Activated CD4-positive, alpha-beta T cell treated with anti-CD3 and anti-CD28 coated beads, Interleukin-2, amount 50 U/mL, for 16 hours (primary cell): ENCODE measurements around the gene POLR2J3.
"Not testable (repeated sequence)": the region's sequence is repeated elsewhere in the genome, so short reads cannot be mapped to it uniquely, and the experiment has no call there.

ENCODE experiments used
- DNase-seq: peaks from one replicate; pipeline ENCODE4 v3.0.0-alpha.2; 2020

POLR2J3 gene

DNA sequence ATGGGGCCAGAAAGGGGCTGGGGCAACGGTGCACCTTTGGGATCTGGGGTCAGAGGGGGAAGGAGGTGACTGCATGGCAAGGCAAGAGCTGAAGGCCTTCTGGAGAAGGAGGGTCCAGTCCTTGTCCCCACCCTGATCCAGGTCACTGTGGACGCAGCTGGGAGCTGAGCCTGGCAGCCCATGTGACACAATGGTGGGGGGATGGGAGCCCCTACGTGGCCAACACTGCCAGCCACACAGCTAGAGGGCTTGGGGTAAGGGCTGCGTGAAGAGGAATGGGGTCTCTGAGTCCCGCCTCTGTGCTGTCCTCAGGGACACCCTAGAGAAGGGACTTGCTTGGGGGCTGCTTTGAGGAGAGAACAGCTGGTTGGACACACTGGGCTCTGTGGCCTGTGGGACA lies 9.3 kb upstream of the POLR2J3 start:
- not testable (repeated sequence) for DNase-seq

DNA sequence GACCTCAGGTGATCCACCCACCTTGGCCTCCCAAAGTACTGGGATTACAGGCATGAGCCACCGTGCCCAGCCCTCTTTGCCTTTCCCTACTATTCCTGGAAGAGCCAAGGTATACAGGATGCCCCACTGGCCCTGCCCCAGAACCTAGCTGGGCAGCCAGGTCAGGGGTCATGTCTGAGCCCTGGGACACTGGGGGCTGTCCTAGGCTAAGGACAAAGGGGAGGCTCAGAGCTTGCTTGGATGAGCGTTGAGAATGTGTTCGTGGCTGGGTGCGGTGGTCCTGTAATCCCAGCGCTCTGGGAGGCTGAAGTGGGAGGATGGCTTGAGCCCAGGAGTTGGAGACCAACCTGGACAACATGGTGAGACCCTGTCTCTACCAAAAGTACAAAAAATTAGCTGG lies 6.1 kb upstream of the POLR2J3 start:
- not testable (repeated sequence) for DNase-seq

DNA sequence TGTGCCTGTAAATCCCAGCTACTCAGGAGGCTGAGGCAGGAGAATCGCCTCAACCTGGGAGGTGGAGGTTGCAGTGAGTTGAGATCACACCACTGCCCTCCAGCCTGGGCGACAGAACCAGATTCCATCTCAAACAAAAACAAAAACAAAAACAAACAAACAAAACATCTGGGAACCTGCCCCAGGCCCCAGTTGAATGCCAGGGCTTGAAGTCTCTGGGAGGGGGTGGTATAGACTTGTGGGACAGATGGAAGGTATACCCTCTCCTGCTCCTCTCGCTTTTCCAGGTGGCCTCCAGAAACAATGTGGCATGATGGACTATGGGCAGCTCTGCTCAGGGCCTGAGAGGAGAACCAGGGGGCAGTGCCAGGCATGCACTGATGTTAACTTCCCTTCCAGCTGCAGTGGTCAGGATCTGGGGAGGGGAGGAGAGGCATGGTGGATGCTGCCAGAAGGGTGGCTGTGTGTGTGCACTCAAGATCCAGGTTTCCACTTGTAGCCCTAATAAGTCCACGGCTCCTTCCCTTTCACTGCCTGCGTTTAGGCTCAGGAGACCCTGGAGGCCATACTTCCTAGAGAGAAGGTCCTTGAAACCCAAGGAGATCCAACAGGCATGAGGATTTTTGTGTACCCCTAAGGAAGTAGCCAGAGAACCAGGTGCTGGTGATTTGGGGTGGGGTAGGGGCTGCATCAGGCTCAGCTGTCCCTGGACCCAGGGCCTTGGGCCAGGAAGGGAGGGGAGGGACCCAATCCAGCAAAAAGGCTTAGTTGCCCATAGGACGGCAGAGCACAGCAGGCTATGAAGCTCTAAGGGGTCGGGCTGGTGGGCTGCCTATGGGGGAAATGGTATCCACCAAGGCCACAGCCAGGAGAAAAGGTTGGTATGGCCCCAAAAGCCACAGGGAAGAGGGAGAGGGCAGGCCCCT lies 5.2 kb upstream of the POLR2J3 start:
- not testable (repeated sequence) for DNase-seq

DNA sequence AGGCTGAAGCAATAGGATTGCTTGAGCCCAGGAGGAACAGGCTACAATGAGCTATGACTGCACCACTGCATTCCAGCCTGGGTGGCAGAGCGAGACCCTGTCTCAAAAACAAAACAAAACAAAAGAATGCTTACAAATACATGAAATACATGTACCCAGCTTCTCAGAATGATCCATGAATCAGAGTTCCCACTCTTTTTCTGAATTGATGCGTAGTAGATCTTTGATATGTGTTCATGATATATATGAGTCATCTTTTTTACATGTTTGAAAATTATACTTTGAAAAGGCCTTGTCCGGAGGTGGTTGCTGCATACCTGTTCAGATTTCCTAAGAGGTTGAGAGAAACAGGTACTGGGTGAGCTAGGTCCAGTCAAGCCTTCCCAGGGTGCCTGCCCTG lies 4.0 kb upstream of the POLR2J3 start:
- DNase-seq: not testable (repeated sequence)

DNA sequence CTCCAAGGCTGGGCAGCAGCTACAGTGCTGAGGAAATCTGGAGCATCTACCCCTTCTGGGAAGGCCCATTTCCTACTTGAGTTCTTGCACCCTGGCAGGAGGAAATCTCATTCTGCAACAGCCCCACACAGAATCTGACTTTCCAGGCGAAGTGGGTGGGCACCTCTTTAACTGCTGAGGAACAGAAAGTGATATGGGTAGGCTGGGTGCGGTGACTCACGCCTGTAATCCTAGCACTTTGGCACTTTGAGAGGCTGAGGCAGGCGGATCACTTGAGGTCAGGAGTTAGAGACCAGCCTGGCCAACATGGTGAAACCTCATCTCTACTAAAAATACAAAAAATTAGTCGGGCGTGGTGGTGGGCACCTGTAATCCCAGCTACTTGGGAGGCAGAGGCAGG lies 2.2 kb upstream of the POLR2J3 start:
- not testable (repeated sequence) for DNase-seq

DNA sequence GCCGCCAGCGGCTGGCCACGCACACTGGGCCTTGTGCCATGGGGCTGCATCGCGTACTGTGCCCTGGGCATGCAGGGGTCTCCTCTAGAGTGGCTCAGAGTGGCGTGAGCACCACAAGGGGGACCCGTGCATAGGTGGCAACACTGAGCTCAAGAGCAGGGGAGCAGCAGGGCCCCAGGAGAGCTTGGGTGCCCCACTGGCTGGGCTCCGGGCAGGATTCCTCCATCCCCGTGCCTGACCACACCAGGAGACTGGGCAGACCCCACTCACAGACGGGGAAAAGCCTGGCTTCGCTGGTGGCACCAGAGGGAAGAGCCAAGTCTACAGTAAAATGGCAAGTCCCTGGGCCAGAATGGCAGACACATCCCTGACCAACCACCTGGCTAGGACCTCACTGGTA lies 3.8 kb downstream of the POLR2J3 start:
- DNase-seq: not testable (repeated sequence)

DNA sequence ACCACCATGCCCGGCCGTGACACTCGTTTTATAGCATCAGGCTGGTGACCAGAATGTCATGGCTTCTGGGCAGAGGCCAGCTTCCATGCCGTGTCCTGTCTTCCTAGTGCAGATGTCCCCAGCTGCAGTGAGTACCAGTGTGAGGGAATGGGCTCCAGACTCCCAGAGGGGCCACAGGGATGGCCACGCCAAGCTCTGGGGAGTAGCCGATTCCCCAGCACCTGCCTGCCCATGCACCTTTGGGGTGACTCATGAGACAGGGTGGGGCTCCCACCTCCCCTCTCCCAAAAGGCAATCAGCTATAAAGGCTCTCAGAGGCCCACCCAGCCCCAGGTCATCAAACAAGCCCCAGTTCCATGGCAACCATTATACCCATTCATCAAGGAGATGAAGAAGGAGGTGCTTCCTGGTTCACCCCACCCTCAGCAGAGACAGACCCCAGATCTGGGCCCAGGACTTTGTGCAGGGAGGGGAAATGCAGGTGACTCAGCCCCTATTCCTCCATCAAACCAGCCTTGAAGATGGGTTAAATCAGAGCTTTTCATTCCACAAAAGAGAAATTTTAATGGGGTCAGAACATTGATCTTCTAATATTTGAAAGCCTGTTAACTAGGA lies 21.5 kb downstream of the POLR2J3 start, which contains the start of gene SPDYE2:
Gene SPDYE2, plus strand, starts transcription at position 419 of the 615 bp plus-strand sequence. CDS start 2,030 bp downstream, outside the sequence.
- not testable (repeated sequence) for DNase-seq

DNA sequence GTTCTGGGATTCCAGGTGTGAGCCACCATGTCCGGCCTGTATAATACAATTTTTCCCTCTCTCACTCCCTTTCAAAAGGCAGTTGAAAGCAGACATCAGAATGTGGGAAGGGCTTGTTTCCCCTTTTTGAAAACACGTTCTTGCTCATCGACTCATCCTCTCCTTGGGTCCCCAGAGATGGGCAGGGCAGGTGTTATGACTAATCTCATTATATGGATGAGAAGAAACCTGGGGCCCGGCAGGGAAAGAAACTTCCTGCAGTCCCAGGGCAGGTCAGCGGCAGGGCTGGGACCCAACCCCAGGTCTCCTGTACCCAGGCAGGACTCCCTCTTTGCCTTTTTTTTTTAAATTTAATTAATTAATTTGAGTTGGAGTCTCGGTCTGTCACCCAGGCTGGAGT lies 26.0 kb downstream of the POLR2J3 start:
- DNase-seq: not testable (repeated sequence)

DNA sequence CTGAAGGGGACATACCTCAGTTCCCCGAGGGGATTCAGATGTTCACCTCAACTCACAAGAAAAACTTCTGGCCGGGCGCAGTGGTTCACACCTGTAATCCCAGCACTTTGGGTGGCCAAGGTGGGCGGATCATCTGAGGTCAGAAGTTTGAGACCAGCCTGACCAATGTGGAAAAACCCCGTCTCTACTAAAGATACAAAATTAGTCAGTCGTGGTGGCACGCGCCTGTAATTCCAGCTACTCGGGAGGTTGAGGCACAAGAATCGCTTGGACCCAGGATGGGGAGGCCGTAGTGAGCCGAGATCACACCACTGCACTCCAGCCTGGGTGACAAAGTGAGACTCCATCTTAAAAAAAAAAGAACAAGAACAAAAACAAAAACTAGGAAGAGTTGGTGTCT lies 27.1 kb downstream of the POLR2J3 start:
- not testable (repeated sequence) for DNase-seq

DNA sequence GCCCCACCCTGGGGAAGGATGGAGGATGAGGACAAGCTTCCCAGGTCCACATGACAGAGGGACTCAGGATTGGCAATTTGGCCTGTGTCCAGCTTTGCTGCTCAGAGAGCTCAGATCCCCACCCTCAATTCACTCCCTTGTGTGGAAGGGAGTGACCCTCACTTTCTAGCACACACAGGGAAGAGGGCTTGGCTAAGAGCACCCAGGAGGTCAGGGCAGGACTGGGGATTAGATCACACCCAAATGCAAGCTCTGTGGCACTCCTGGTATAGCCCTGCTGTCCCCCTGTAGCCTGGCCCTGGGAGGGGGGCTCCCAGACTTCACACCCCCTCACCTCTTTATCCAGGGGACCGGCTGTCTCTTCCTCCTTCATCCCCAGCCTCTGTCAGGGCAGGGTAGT lies 28.0 kb downstream of the POLR2J3 start:
- not testable (repeated sequence) for DNase-seq

DNA sequence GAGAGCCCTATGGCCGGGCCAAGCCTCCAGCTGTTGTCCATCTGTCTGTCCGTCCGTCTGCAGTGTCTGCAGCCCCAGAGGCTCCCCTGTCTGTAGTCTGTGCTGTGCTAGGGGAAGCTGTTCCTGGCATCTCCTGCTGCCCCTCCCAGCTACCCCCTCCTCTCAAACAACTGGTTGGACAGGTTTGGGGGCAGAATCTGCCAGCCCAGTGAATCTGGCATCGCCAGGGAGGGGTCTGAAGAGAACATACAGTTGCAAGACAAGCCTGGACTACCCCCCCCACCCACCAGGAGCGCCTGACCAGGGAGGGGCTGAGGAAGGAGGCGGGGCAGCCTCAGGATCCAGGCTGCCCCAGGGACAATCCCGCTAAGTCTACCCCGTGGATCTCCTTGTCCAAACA lies 28.8 kb downstream of the POLR2J3 start, which contains the start of gene UPK3BL2:
Gene UPK3BL2, minus strand, starts transcription at position 101 of the 400 bp plus-strand sequence. Its CDS starts 60 bp downstream, at position 41.
- DNase-seq: not testable (repeated sequence)

DNA sequence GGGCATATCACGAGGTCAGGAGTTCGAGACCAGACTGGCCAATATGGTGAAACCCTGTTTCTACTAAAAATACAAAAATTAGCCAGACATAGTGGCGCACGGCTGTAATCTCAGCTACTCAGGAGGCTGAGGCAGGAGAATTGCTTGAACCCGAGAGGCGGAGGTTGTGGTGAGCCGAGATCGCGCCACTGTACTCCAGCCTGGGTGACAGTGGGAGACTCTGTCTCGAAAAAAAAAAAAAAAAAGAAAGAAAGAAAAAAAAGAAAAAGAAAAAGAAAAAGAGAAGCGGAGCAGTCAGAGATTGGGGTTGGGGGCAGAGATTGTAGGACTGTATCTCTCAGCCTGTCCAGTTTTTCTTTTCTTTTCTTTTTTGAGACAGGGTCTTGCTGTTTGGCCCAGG lies 29.6 kb downstream of the POLR2J3 start:
- not testable (repeated sequence) for DNase-seq

DNA sequence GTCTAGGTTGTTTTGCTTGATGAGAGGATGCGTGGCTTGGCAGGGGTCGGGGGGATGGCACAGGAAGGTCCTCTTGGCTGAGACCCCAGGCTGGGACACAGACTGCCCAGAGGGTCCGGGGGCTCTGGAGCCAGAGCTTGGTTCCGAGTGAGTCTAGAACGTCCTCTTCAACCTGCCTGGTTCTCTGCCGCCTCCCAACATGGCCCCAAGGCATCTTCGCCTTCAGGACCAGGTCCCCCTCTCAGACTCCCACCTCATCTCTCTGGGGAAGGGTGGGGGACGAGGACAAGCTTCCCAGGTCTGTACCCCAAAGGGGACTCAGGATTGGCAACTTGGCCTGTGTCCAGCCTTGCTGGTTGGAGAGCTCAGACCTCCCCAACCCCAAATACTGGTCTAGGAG lies 30.3 kb downstream of the POLR2J3 start:
- DNase-seq: not testable (repeated sequence)

DNA sequence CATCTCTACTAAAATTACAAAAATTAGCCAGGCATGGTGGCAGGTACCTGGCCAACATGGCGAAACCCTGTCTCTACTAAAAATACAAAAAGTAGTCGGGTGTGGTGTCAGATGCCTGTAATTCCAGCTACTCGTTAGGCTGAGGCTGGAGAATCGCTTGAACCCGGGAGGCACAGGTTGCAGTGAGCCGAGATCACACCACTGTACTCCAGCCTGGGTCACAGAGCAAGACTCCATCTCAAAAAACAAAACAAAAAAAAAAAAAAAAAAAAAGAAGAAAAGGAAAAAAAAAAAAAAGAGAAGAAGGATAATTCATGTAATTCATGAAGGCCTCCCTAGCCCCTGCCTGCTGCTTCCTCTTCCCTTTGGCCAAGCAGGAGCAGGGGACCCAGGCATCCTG lies 31.8 kb downstream of the POLR2J3 start:
- DNase-seq: not testable (repeated sequence)

DNA sequence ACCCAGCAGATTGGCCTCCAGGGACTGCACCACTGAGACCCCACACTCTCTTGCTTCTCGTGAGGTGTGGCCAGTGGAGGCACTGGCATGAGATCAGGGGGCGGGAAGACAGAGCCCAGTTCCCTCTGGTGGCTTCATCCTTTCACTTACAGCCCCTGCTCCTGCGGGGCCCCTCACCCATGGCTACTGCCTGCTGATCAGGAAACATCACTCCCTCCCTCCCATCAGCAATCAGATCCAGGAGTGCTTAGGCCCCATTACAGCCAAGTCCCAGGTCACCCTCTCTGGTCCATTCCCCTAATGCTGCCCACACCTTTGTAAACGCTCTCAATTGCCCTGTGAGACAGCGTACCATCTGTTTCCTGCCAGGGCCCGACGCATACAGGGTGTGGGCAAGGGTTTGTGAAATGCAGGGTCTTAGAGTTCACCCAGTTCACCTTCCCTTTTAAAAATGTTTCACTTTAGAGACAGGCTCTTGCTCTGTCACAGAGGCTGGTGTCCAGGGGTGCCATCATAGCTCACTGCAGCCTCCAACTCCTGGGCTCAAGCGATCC lies 37.2 kb downstream of the POLR2J3 start:
- not testable (repeated sequence) for DNase-seq

DNA sequence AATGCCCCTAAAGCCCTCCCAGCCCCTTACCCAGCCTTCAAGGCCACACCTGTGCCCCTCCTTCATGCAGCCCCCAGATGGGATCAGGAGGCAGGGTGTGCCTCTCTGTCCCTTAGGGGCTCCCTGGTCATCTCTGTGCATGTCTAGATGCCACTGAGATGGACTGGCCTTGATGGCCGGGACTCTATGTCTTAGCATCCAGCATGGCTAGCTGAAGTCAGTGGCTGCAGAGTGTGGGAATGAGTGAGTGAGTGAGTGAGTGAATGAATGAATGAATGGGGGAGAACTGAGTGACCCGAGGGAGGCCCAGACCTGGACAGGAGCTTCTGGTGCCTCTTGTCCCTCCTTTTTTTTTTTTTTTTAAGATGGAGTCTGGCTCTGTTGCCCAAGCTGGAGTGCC lies 40.3 kb downstream of the POLR2J3 start:
- not testable (repeated sequence) for DNase-seq

DNA sequence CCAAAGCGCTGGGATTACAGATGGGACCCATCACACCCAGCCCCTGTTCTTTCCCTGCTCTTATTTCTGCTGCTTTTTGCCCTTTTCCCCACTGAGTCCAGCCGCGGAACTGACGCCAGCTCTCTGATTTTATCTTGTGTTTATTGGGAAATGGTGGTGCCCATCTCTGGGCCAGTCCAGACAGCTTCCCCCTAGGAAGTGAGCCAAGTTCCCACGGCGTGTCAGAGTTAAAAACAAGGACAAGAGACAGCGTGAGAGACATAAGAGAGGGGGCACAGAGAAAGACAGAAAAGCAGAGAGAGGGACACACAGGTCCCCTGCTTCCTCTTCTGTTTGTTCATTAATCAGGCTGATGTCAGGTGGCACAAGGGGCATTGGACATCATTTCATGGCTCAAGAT lies 40.8 kb downstream of the POLR2J3 start:
- DNase-seq: not testable (repeated sequence)

DNA sequence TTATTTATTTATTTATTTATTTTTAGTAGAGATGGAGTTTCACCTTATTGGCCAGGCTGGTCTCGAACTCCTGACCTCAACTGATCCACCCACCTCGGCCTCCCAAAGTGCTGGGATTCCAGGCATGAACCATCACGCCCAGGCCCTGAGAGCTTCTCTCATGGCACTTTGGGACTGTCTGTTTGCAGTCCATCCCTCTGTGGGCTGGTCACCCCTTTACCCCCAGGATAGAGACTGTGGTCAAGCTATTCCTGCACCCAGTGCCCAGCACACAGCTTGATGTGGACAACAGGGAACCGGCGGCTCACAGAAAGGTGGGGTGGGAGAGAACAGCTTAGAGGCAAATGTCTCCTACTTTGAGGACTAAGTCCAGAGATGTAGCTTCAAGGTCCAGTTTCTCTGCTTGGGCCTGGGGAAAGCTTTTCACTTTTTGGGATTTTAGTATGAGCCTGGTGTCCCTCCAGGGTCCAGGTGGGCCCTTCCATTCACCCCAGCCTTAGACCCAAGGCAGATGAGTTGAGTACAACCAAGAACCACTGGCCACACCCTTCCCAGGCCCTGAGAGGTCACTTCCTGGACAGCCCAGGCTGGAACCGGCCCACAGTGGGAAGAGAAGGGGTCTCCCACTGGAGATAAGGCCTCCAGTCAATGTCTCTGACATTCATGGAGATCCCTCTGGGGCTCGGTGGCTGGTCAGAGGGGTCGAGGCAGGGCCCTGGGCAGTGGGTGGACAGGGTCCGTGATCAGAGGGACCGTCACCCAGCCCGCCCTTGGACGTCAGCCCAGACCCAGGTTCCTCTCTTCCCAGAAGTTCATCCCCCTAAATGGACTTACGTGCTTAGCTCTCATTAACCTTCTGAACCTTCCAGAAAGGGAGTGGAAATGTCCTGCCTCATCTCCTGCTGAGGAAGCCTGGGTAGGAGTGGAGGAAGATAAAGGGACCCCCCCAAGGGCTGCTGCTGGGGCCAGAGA lies 44.3 kb downstream of the POLR2J3 start:
- not testable (repeated sequence) for DNase-seq

DNA sequence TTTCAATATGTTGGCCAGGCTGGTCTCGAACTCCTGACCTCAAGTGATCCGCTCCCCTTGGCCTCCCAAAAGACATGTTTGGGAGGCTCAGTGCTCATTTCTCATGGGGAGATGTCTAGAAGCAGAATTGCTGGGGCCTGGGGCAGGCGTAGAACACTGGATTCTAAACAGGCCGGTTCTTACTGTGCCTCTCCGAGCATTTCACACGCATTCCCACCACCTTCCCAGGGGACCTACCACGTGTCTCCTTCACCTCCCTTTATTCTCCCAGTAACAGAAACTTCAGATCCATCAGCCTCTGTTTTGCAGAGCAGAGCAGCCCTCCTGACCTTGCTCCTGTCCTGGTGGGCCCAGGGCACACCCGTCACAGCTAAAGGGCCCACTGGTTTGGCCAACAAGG lies 45.2 kb downstream of the POLR2J3 start:
- not testable (repeated sequence) for DNase-seq

DNA sequence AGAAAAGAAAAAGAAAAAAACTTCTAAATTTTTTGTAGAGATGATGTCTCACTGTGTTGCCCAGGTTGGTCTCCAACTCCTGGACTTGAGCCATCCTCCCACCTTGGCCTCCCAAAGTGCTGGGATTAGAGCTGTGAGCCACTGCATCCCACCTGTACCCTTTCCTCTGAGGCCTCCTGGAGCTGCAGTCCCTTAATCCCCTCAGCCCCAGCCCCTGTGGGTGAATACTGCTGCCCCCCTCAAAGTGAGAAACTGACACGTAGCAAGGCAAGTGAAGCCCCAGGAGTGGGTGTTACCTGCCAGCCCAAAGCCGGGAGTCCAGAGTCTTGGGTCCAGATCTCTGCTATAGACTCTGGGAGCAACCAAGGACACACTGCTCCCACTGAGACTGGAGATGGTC lies 47.6 kb downstream of the POLR2J3 start:
- not testable (repeated sequence) for DNase-seq

DNA sequence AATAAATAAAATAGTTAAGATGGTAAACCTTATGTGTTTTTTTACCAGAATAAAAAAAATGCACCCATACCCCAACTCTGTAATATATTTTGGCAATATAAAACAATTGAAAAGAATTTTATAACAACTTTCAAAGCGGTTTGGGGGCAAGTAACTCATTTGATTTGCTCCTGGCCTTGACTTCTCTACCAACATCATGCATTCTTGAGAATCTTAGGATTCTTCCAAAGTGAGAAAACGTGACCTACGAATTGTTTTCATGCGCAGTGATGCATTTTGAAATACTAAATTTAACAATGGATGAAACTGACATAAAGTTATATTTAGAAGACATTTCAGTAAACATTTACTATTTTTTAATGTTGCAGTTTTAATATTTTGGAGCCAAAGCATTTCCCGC lies 51.6 kb downstream of the POLR2J3 start:
- DNase-seq: not testable (repeated sequence)

DNA sequence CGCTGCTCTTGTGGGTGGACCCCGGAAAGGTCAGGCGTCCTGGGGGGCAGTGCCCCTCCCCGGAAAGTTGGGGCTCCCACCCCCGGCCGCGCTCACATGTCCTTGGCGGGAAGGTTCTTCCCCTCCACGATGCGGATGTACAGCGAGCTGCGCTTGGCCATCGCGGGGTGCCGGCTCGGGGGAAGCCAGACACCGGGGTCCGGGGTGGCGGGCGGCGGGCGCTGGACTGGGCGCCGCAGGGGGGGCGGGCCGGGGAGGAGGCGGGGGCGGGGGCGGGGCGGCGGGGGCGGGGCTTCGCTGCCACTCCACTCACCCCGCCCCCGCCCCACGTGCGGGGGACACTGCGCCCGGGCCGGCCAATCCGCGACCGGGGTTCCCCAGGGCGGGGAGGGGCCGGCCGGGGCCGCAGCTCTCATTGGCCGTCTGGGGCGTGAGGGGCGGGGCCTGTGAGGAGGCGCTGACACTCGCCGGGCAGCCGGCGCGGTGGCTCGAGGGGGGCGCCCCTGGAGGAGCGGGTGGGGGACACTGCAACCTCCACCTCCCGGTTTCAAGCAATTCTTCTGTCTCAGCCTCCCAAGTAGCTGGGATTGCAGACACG lies 54.7 kb downstream of the POLR2J3 start, which contains the start of gene RASA4B:
Gene RASA4B, minus strand, starts transcription at position 228 of the 598 bp plus-strand sequence. Its CDS starts 67 bp downstream, at position 161.
- DNase-seq: not testable (repeated sequence)
